Measurements from ENCODE around the gene CDK1. TPM values are rescaled to one million over a fixed set of nuclear protein-coding genes. Genes with fewer than 3 reads are reported as not detected.
A peak's percentile ranks its signal among the peaks of the same experiment; 100 is the strongest.
"Not testable (repeated sequence)": the region's sequence is repeated elsewhere in the genome, so short reads cannot be mapped to it uniquely, and the experiment has no call there.

Gene CDK1
- total RNA-seq, 1 donor from 2014 or later: 6.6 TPM

- no peak overlapping the region for H3K4me3 Mint-ChIP-seq (ENCODE audit: unreplicated experiment)
- Histone ChIP-seq H3K9ac (ENCODE audit: low read length) (peak overlapping the region; percentile 34), H3K4me2 (ENCODE audit: low read length) (peak overlapping the region; percentile 73), H2AFZ (ENCODE audit: low read depth, low read length) (no peak overlapping the region), H3K27me3 (ENCODE audit: insufficient read depth, low read length) (no peaks in the 10 kb centered on the region), H3K4me1 (ENCODE audit: insufficient read depth, low read length) (peaks cover 14% of the 10 kb centered on the region), H3K27ac (ENCODE audit: low read depth, low read length) (peak overlapping the region; percentile 73), H3K36me3 (ENCODE audit: insufficient read depth, low read length) (no peaks in the 10 kb centered on the region), H3K9me3 (ENCODE audit: insufficient read depth, low read depth, low read length) (no peaks in the 10 kb centered on the region), H3K4me3 (ENCODE audit: insufficient read depth, low read depth, low read length) (peak overlapping the region; percentile 18), H3K79me2 (ENCODE audit: insufficient read depth, low read length) (no peaks in the 10 kb centered on the region), H4K20me1 (ENCODE audit: insufficient read depth, low read length) (no peaks in the 10 kb centered on the region)
- peaks cover 2% of the 10 kb centered on the region for H3K9me3 Mint-ChIP-seq (ENCODE audit: unreplicated experiment)
- peak; percentile 93 for DNase-seq (ENCODE audit: low read depth)
- peak overlapping the region; percentile 88 for H3K27ac Mint-ChIP-seq (ENCODE audit: unreplicated experiment)
- H3K36me3 Mint-ChIP-seq (ENCODE audit: low read depth, unreplicated experiment): no peaks in the 10 kb centered on the region
- peaks cover 23% of the 10 kb centered on the region for H3K4me1 Mint-ChIP-seq (ENCODE audit: low read depth, unreplicated experiment)
- FAIRE-seq: peak; percentile 81
- TF ChIP-seq EZH2 (IDR thresholded peaks at IDR 0.05; ENCODE audit: insufficient read depth, low read length): no peak
- TF ChIP-seq, protein P1, sequence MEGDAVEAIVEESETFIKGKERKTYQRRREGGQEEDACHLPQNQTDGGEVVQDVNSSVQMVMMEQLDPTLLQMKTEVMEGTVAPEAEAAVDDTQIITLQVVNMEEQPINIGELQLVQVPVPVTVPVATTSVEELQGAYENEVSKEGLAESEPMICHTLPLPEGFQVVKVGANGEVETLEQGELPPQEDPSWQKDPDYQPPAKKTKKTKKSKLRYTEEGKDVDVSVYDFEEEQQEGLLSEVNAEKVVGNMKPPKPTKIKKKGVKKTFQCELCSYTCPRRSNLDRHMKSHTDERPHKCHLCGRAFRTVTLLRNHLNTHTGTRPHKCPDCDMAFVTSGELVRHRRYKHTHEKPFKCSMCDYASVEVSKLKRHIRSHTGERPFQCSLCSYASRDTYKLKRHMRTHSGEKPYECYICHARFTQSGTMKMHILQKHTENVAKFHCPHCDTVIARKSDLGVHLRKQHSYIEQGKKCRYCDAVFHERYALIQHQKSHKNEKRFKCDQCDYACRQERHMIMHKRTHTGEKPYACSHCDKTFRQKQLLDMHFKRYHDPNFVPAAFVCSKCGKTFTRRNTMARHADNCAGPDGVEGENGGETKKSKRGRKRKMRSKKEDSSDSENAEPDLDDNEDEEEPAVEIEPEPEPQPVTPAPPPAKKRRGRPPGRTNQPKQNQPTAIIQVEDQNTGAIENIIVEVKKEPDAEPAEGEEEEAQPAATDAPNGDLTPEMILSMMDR (IDR thresholded peaks at IDR 0.05; ENCODE audit: insufficient read depth, low read depth, low read length): no peak
- H3K27me3 Mint-ChIP-seq (ENCODE audit: low read depth, unreplicated experiment): no peaks in the 10 kb centered on the region
These were observed 49.7 kb downstream of the CDK1 start for GRCh38 chr10:60827791-60828488.

DNA sequence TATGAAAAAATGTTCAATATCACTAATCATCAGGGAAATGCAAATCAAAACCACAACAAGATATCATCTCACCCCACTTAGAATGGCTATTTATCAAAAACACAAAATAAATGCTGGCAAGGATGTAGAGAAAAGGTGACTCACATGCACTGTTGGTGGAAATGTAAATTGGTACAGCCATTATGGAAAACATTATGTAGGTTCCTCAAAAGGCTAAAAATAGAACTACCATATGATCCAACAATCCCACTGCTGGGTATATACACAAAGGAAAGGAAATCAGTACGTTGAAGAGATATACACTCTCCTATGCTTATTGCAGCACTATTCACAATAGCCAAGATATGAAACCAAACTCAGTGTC is 50.2 kb downstream of the CDK1 start:
- H3K36me3 Mint-ChIP-seq (ENCODE audit: low read depth, unreplicated experiment): no peaks in the 10 kb centered on the region
- H3K27me3 ChIP-seq (ENCODE audit: insufficient read depth, low read length): no peaks in the 10 kb centered on the region
- peak; percentile 65 for FAIRE-seq
- TF ChIP-seq, protein P1 (IDR thresholded peaks at IDR 0.05; ENCODE audit: insufficient read depth, low read depth, low read length): no peak
- TF ChIP-seq EZH2 (IDR thresholded peaks at IDR 0.05; ENCODE audit: insufficient read depth, low read length): no peak
- peak overlapping the region; percentile 73 for H3K4me2 ChIP-seq (ENCODE audit: low read length)
- no peaks in the 10 kb centered on the region for H3K27me3 Mint-ChIP-seq (ENCODE audit: low read depth, unreplicated experiment)
- peak overlapping the region; percentile 73 for H3K27ac ChIP-seq (ENCODE audit: low read depth, low read length)
- peaks cover 19% of the 10 kb centered on the region for H3K4me1 Mint-ChIP-seq (ENCODE audit: low read depth, unreplicated experiment)
- H3K9me3 ChIP-seq (ENCODE audit: insufficient read depth, low read depth, low read length): no peaks in the 10 kb centered on the region
- peaks cover 14% of the 10 kb centered on the region for H3K4me1 ChIP-seq (ENCODE audit: insufficient read depth, low read length)
- H3K9ac ChIP-seq (ENCODE audit: low read length): peak overlapping the region; percentile 34
- H3K4me3 ChIP-seq (ENCODE audit: insufficient read depth, low read depth, low read length): peak overlapping the region; percentile 18
- no peaks in the 10 kb centered on the region for H3K79me2 ChIP-seq (ENCODE audit: insufficient read depth, low read length)
- DNase-seq (ENCODE audit: low read depth): peak; percentile 77
- H3K4me3 Mint-ChIP-seq (ENCODE audit: unreplicated experiment): no peak overlapping the region
- H4K20me1 ChIP-seq (ENCODE audit: insufficient read depth, low read length): no peaks in the 10 kb centered on the region
- H3K36me3 ChIP-seq (ENCODE audit: insufficient read depth, low read length): no peaks in the 10 kb centered on the region
- H2AFZ ChIP-seq (ENCODE audit: low read depth, low read length): no peak overlapping the region
- H3K9me3 Mint-ChIP-seq (ENCODE audit: unreplicated experiment): peaks cover 2% of the 10 kb centered on the region
- peak overlapping the region; percentile 88 for H3K27ac Mint-ChIP-seq (ENCODE audit: unreplicated experiment)

DNA sequence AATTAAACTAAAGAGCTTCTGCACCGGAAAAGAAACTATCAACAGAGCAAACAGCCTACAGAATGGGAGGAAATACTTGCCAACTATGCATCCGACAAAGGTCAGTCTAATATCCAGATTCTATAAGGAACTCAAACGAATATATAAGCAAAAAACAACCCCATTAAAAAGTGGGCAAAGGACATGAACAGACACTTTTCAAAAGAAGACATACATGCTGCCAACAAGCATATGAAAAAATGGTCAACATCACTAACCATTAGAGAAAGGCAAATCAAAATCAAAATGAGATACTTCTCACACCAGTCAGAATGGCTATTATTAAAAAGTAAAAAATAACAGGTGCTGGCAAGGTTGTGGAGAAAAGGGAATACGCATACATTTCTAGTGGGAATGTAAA is 53.9 kb downstream of the CDK1 start:
- not testable (repeated sequence) for H3K27ac Mint-ChIP-seq (ENCODE audit: unreplicated experiment); H3K27me3 Mint-ChIP-seq (ENCODE audit: low read depth, unreplicated experiment); H3K4me3 Mint-ChIP-seq (ENCODE audit: unreplicated experiment); H3K36me3 Mint-ChIP-seq (ENCODE audit: low read depth, unreplicated experiment); H3K36me3 ChIP-seq (ENCODE audit: insufficient read depth, low read length); H3K9me3 ChIP-seq (ENCODE audit: insufficient read depth, low read depth, low read length); H2AFZ ChIP-seq (ENCODE audit: low read depth, low read length); H4K20me1 ChIP-seq (ENCODE audit: insufficient read depth, low read length); DNase-seq (ENCODE audit: low read depth); H3K27ac ChIP-seq (ENCODE audit: low read depth, low read length); H3K79me2 ChIP-seq (ENCODE audit: insufficient read depth, low read length); FAIRE-seq; H3K27me3 ChIP-seq (ENCODE audit: insufficient read depth, low read length); H3K4me2 ChIP-seq (ENCODE audit: low read length); H3K9me3 Mint-ChIP-seq (ENCODE audit: unreplicated experiment); H3K9ac ChIP-seq (ENCODE audit: low read length); H3K4me3 ChIP-seq (ENCODE audit: insufficient read depth, low read depth, low read length)
- H3K4me1 Mint-ChIP-seq (ENCODE audit: low read depth, unreplicated experiment): peaks cover 15% of the 10 kb centered on the region
- H3K4me1 ChIP-seq (ENCODE audit: insufficient read depth, low read length): peaks cover 14% of the 10 kb centered on the region

Measured in astrocyte (in vitro differentiated cells and primary cell).